ENCODE measurements around the gene ACTRT3.

Gene ACTRT3

DNA sequence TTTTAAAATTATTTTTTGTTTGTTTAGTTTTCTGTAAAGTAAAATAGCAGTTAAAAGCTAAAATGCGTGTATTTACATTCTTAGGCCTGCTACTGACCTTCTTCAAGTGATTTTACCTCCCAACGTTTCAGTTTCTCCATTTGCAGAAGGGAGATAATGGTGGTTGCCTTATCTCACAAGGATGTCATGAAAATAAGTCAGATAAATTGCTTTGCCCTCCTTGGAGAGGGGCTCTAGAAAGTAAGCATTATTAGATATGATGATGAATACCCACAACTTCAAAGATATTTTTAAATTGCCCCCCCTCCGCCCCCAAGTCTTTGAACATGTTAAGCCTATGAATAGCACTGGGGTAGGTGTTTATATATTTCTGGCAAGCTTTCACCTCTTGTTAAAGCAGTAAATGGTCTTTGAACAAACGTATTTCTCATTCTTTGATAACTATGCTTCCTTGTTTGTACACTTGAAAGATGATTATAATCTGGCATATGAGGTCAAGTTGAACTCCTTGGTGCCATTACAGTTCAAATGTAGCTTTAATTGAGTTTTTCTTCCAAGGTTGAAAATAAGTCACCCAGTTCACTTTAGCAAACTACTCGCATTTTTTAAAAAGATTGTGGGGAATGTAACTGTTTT is 10.9 kb downstream of the ACTRT3 start:
- Histone ChIP-seq H3K27me3 (peaks cover 8% of the 10 kb centered on the region), H3K4me1 (ENCODE audit: control insufficient read depth in 1 of 2, insufficient read depth in 1 of 2, low read depth in 1 of 2, low read length in 1 of 2) (peaks cover 5 to 7% of the 10 kb centered on the region in 2 experiments), H3K4me3 (ENCODE audit: low read depth in 1 of 2, low read length in 1 of 2) (no peak overlapping the region), H3K36me3 (no peaks in the 10 kb centered on the region), H3K9me3 (no peaks in the 10 kb centered on the region), H3K27ac (no peak overlapping the region)
- TF ChIP-seq, protein P1, sequence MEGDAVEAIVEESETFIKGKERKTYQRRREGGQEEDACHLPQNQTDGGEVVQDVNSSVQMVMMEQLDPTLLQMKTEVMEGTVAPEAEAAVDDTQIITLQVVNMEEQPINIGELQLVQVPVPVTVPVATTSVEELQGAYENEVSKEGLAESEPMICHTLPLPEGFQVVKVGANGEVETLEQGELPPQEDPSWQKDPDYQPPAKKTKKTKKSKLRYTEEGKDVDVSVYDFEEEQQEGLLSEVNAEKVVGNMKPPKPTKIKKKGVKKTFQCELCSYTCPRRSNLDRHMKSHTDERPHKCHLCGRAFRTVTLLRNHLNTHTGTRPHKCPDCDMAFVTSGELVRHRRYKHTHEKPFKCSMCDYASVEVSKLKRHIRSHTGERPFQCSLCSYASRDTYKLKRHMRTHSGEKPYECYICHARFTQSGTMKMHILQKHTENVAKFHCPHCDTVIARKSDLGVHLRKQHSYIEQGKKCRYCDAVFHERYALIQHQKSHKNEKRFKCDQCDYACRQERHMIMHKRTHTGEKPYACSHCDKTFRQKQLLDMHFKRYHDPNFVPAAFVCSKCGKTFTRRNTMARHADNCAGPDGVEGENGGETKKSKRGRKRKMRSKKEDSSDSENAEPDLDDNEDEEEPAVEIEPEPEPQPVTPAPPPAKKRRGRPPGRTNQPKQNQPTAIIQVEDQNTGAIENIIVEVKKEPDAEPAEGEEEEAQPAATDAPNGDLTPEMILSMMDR (IDR thresholded peaks at IDR 0.05), result no peak

DNA sequence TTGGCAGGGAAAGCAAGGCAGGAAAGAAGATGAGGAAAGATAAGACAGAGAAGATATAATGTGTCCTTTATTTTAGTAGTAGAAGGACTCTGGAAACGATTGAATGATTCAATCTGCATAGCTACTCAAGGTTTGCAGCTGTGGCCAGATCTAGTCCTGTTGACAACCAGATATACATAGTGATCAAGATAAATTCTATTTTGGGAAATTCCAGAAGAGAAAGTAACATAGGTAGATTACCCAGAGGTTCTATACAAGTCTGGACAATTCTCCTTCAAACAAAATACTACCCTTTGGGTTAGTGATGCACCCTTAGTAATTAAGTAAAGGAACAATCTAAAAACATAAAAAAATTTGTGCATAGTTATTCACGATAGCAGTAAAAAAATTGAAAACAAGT is 13.9 kb downstream of the ACTRT3 start:
- Histone ChIP-seq H3K36me3 (no peaks in the 10 kb centered on the region), H3K4me1 (ENCODE audit: control insufficient read depth in 1 of 2, insufficient read depth in 1 of 2, low read depth in 1 of 2, low read length in 1 of 2) (no peaks in the 10 kb centered on the region), H3K27ac (no peak overlapping the region), H3K27me3 (peaks cover 17% of the 10 kb centered on the region), H3K4me3 (ENCODE audit: low read depth in 1 of 2, low read length in 1 of 2) (no peak overlapping the region), H3K9me3 (no peaks in the 10 kb centered on the region)
- TF ChIP-seq, protein P1 (IDR thresholded peaks at IDR 0.05), result no peak

DNA sequence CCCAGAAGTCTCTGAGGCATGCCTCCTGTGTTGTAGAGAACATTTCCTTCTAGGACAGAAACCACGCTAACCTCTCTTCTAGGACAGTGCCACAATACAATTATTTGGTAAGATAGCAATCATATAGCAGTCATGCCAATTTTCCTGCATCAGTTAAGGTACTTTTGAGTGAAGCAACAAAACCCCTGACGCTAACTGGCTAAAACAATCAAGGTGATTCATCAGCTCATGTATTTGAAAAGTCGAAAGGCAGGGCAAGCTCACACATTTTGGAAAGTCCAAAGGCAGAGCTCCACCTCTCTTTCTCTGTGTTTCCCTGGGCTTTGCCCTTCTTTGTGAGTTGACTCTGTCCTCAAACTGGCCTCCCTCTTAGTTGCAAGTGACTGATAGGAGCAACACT is 14.7 kb downstream of the ACTRT3 start:
- H3K4me1 ChIP-seq (ENCODE audit: control insufficient read depth in 1 of 2, insufficient read depth in 1 of 2, low read depth in 1 of 2, low read length in 1 of 2), result no peaks in the 10 kb centered on the region
- peaks cover 20% of the 10 kb centered on the region for H3K27me3 ChIP-seq
- H3K9me3 ChIP-seq, result no peaks in the 10 kb centered on the region
- H3K27ac ChIP-seq, result no peak overlapping the region
- H3K36me3 ChIP-seq, result no peaks in the 10 kb centered on the region
- H3K4me3 ChIP-seq (ENCODE audit: low read depth in 1 of 2, low read length in 1 of 2), result no peak overlapping the region
- TF ChIP-seq, protein P1 (IDR thresholded peaks at IDR 0.05), result no peak

- Histone ChIP-seq H3K36me3 (no peaks in the 10 kb centered on the region), H3K27me3 (peaks cover 30% of the 10 kb centered on the region), H3K27ac (no peak overlapping the region), H3K4me1 (ENCODE audit: control insufficient read depth in 1 of 2, insufficient read depth in 1 of 2, low read depth in 1 of 2, low read length in 1 of 2) (no peaks in the 10 kb centered on the region), H3K9me3 (no peaks in the 10 kb centered on the region), H3K4me3 (ENCODE audit: low read depth in 1 of 2, low read length in 1 of 2) (no peak overlapping the region)
- TF ChIP-seq, protein P1 (IDR thresholded peaks at IDR 0.05), result no peak
These were observed 17.5 kb downstream of the ACTRT3 start for GRCh38 chr3:169751875-169752274.

GRCh38 chr3:169750665-169751064 is 18.7 kb downstream of the ACTRT3 start:
- no peak overlapping the region for H3K27ac ChIP-seq
- no peaks in the 10 kb centered on the region for H3K9me3 ChIP-seq
- TF ChIP-seq, protein P1 (IDR thresholded peaks at IDR 0.05), result no peak
- no peaks in the 10 kb centered on the region for H3K36me3 ChIP-seq
- peaks cover 34% of the 10 kb centered on the region for H3K27me3 ChIP-seq
- no peaks in the 10 kb centered on the region for H3K4me1 ChIP-seq (ENCODE audit: control insufficient read depth in 1 of 2, insufficient read depth in 1 of 2, low read depth in 1 of 2, low read length in 1 of 2)
- H3K4me3 ChIP-seq (ENCODE audit: low read depth in 1 of 2, low read length in 1 of 2), result no peak overlapping the region

Data from neutrophil (primary cell).